Hindlimb muscle (tissue), 1 donor: ENCODE data around the gene NKD1. TPM values are rescaled to one million over a fixed set of nuclear protein-coding genes. Genes with fewer than 3 reads are reported as not detected.
"Not testable (repeated sequence)": the region's sequence is repeated elsewhere in the genome, so short reads cannot be mapped to it uniquely, and the experiment has no call there.

Experiments
- DNase-seq: peaks from one replicate; pipeline ENCODE4 v3.0.0-alpha.2; 2013
- polyA plus RNA-seq: library from polyadenylated mRNA; unstranded; fragments of 120-200 nt; gene quantifications from one replicate; pipeline ENCODE4 v1.2.1, GENCODE V29; 2013; ENCODE audit not compliant: insufficient read length

Gene NKD1
- polyA plus RNA-seq, 1 donor = 13.1 TPM

DNA sequence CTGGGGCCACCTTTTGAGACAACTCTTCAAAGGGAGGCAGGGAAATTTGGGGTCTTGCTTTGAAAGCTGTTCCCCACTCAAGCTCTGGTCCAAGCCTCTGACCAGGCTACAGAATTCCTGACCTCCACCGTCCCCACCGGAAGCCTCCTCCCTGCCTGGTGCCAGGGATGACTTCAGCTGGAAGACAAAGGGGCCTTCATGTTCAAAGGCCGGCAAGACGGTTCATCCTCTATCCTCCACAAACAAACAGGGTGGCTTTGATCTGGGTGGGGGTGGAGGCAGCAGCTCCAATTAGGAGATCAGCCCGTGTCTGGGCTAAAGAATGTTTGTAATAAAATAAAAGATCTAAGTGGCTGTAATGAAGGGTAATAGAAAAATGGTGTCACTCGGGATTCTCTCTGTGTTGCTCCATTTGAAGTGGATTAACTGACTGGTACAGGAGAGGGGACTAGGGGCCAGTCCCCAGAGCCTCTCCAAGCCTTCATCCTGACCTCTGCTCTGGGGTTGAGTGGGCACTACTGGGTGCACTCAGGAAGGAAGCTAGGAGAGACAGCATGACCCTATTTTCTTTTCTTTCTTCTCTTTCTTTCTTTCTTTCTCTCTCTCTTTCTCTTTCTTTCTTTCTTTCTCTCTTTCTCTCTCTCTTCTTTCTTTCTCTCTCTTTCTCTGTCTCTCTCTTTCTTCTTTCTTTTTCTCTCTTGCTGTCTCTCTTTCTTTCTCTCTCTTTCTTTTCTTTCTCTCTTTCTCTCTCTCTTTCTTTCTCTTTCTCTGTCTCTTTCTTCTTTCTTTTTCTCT lies 27.5 kb upstream of the NKD1 start:
- no peak for DNase-seq

DNA sequence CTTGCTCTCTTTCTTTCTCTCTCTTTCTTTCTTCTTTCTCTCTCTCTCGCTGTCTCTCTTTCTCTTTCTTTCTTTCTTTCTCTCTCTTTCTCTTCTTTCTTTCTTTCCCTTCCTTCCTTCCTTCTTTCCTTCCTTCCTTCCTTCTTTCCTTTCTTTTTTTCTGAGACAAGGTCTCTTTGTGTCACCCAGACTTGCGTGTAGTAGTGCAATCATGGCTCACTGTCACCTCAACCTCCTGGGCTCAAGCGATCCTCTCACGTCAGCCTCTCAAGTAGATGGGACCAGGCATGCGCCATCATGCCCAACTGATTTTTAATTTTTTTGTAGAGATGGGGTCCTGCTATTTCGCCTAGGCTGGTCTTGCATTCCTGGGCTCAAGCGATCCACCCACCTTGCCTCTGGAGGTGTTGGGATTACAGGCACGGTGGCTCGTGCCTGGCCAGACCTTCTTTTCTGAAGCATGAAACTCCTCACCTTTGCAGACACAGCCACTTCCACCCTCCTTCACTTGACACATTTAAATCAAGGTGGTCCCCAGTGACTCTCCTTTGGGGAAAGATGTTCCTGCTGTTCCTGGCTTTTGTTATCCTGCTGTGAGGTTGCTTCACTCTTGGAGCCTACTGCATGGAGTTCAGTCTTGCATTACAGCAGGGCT lies 26.8 kb upstream of the NKD1 start:
- DNase-seq = no peak

DNA sequence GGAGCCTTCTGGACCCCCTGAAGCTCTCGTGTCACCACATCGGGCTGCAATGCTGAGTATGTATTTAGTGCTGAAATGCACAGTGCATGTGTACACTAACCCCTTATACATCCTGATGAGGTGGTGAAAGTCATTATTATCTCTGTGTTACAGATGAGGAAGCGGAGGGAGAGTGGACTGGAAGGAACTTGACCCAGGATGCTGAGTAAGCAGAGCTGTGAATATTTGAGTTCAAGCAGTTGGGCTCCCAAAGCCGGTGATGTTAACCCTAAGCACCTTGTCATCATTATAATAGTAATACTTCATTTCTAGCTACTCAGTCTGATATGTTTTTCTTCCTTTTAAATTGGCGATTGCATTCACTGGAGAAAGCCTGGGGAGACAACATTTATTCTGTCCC lies 25.9 kb upstream of the NKD1 start:
- DNase-seq = no peak

DNA sequence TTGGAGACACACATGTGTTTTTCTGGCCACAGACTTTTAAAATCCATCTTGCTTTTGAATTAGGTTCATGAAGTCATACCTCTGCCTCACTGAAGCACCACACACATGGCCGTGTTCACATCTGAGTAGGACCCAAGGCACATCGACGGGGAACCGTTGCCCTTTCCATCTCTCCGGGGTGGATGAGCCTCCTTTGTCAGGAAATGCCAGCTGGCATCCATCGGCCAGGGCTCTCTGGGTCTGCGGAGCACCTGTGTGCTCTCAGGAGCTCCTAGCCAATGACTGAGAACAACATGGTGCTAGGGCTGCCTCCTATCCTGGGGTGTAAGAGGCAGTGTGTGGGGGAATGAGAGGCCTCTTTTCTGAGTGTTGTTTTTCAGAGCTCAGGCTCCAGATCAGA lies 24.5 kb upstream of the NKD1 start:
- no peak for DNase-seq

DNA sequence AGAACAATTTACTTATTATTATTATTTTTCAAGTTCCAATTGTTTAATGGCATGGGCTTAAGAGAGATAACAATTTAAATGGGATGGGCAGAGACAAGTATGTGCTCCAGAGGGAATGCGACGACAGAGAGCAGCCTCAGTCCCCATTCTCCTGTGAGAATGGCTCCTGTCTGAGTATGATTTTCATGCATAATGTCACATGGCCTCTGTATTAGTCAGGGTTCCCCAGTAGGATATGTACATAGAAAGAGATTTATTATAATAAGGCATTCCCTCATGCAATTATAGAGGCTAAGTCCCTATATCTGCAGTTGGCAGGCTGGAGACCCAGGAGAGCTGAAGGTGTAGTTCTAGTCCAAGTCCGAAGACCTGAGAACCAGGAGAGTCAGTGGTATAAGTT lies 22.9 kb upstream of the NKD1 start:
- no peak for DNase-seq

DNA sequence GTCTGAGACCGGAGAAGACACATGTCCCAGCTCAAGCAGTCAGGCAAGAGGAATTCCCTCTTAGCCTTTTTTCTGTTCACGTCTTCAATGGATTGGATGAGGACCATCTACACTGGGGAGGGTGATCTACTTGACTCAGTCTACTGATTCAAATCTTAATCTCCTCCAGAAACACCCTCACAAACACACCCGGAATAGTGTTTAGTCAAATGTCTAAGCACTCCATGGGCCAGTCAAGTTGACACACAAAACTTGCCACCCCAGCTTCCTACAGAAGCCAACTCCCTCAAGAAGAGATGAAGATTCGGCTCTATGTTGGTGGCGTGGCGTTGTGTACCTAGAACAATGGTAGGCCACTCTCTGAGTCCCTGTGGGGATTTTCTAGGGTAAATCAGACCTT lies 22.5 kb upstream of the NKD1 start:
- no peak for DNase-seq

DNA sequence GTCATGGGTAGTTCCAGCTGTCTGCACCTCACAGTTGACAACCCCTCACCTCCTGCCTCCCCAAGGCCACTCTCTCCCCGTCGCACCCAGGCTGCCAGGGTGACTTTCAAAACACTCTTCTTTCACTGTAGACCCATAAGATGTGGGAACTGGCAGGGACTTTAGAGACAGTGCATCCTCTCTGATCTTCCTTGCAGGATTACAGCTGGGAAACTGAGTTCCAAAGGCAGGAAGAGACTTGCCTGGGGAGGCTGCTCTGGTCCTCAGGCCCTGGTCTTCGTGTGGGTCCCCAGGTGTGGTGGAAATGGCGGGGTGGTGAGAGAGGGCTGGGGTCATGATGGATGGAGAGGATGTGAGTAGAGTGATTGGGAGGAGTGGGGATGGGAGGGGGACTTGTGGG lies 21.9 kb upstream of the NKD1 start:
- DNase-seq = no peak

DNA sequence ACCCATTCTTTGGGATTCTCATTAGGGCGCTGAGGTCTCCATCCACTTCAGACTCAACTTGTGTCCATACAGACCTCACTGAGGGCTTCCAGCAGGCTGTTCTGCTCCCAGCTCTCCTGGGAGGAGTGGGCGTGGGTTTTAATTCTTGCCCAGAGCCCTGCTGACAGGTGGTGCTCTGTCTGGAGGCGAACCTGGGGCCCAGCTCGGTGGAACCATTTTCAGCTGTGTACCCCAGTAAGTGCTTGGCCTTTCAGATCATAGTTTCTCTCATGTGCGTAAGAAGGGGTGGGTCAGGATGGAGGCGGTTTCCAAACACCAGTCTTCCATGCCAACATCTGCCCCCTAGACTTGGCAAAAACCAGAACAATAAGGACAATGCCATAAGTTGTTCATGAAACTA lies 21.4 kb upstream of the NKD1 start:
- no peak for DNase-seq

DNA sequence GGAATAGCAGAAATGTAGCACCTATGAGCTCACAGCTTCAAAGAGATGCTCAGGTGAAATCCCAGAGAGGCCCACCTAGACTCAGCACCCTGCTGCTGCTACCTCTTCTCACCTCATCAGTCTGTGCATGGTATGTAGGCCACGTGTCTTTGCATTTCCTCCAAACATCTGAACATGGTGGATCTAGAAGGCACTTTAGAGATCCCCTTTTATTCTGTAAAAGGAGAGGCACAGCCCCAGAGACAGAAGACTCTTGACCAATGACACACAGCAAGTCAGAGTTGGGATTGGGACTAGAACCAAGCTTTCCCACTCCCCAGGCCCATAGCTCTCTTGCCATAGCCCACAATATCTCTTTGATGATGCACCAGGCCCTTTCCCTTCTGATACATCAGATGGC lies 19.4 kb upstream of the NKD1 start:
- DNase-seq = no peak

DNA sequence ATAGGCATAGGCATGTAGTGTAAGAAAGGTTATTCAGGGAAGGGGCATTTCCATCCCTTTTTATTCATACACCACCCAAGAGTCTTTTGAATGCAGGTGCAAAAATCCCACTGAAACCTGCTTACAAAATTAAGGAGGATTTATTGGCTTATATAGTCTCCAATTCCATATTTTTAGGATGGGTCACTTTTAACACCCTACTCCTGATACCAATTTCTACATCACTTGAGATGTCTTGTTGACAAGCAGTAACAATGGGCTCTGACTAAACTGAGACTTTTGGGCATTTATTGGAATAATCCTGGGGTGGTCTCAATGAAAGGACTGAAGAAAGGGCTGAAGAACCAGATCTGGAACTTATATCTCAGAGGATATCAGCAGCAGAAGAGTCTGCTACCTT lies 18.9 kb upstream of the NKD1 start:
- DNase-seq = no peak

DNA sequence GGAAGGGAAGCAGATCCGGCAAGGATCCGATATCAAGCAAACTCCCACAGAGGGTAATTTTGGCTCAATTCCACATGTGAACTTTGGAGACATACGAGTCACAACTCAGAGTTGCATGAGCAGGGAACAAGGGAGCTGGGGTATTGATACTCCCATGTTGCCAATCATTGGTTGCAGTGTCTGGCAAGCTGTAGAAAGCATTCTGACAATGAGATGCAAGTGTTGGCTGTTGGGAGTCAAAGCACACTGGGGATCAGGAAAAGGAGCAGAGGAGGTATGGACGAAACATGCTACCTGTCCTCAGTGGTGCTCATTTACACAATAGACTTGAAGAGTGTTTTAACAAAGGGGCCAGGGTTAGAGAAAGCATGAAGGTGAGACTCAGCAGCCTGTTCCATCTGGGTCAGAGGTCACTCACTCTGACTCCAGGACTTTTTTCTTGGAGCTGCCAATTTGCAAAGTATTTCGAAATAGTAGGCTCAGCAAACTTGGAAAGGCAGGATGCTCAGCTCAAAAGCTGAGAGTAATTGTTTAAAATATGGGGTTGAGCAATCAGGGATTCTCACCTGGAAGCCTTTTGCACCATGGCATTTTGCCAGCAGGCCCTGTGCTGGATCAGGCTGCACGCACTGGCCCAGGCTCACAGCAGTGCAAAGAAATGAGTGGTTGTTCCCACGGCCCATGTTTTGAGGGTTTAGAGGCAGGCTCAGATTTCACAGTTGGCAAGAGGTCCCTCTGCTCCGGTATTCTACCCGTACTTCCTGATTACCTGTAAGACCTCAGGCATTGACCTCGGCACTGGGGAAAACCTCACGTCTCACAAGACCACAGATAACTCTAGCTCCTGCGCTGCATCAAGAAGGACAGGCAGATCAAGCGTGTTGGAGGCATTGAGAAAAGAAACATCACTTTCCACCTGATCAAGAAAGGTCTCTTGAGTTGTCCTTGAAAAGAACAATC lies 17.6 kb upstream of the NKD1 start:
- no peak for DNase-seq

DNA sequence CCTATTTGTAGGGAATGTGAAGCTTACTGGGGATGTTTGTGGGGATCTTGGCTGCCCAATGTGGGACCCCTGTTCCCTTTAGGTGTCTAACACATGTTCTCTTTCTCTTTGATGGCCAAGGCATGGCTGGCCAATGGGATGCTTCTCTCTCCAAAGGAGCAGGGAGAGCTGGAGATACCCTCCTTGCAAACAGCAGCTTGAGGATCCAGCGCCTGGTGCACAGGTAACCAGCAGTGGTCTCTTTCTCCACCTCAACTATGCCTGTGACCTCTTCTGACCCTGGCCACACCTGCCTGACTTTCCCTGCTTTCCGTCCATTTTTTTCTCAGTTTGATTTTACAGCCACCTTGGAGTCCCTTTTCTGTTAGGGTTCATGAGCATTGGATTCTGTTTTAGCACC lies 16.8 kb upstream of the NKD1 start:
- DNase-seq = no peak

DNA sequence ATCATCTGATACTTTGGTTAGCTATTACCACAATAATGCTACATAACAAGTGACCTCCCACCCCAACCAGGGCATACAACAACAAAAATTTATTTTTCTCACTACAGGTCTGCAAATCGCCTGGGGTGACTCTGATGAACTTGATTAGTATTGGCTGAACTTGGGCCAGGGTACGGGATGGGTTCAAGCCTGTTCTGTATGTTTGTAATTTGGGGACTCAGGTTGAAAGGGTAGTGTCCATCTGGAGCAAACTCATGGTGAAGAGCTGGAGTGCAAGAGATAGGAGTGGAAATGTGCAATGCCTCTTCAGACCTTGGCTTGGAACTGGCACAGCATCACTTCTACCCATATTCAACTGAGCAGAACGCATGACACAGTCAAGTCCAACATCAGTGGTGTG lies 16.3 kb upstream of the NKD1 start:
- DNase-seq = no peak

DNA sequence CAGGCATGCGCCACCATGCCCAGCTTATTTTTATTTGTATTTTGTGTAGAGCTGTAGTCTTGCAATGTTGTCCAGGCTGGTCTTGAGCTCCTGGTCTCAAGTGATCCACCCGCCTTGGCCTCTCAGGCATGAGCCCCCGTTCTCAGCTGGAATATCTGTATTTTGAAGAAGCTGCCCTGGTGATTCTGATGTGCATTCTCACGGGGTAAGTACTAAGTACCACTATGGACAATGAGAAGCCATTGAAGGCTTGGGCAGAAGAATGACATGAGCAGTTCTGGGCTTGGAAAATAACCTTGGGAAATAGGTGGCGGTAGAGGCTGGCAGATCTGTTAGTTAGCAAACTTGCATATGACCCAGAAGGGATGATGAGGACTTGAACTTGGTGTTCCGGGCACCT lies 15.6 kb upstream of the NKD1 start:
- DNase-seq = no peak

DNA sequence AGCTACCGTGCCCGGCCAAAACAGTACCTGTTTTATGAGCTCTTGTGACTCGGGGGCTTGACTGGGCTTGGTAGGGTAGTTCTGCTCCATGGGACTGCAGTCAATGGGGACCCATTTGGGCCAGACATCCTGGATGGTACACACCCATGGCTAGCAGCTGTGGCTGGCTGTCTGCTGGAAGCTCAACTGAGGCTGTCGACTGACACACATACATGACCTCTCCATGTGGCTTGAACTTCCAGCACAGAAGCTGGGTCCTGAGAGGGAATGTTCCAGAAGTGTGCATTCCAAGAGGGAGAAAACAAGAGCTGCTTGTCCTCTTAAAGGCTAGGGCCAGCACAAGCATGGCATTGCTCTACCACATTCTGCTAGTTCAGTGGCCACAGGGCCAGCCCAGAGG lies 14.9 kb upstream of the NKD1 start:
- no peak for DNase-seq

DNA sequence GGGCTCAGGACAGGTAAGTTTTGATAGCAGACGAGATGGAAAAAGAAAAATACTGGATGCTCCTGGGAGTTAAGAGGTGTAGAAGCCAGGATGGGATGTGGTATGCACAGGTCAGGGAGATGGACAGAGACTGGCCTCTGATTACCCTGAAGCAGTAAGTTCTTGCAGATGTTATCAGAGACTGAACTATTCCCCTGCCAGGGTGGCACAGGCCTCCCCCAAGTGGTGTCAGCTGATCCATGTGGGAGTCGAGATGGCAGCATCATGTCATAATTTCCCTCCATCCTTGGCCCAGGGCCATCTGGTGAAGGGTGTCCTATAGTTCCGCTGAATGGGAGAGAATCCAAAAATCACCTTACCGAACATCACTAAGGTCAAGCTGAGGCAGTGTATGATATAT lies 14.1 kb upstream of the NKD1 start:
- no peak for DNase-seq

DNA sequence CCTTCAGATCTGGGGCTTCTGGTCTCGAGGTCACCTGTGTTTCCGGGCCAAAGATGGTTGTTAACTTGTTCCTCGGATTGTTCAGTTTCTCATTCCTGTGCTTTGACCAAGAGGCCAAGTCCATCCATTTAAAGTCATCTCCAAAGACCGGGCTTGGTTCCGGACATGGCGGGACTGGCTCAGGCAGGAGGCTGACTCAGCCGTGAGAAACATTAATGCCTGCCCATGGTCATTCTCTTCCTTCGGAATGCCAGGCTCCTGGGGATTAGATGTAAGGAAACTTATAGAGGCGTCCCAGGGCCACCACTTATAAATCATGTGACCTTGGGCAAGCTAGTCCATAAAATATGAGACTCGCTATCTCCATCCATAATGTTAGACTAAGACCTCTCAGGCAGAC lies 13.6 kb upstream of the NKD1 start:
- no peak for DNase-seq

DNA sequence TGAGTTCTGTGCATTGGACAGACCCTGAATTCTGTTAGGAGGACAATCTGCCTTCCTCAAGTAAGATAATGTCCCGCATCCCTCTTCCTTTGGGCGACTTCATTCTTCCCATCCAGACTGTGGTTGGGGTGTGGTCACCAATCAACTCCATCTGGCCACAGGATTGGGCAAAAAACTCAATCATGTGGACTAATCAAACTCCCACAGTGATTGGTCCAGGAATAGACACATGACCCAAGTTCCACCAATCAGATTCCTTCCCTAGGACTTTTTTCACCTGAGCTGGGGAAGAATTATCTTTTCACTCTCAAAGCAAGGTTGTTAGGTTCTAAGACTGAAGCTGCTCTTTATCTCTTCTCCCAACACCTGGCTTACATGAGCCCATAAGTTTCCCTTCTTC lies 13.2 kb upstream of the NKD1 start:
- no peak for DNase-seq

DNA sequence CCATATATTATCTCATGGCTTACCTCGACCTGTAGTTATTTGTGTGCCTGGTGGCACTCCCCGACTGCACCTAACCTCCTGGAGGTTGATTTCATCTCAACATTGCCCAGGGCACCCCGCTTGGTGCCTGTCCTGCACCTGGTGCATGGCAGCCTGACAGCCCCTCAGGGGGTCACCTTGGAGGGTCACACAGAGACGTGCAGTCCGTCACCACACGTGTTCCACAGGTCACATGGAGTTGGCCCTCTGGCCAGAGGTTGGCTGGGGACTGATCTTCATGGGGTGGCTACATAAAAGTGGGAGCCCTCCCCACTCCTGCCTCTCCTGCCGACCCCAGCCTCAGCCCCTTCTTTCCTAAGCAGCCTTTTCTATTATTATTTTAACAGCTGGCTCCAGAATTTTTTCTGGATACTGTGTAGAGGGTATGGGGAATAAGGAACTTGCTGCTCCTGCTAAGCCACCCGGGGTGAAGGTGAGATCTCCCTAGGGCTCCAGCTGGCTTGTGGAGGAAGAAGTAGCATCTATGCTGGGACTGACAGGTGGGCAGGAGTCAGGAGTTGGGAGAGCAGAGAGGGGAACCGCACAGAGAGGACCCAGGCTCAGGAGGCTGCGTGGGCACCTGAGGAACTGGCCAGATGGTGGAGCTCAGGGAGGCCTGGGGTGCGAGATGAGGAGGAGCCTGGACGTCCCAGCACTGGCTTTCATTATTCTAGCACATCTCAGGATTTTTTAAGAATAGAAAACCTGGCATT lies 12.5 kb upstream of the NKD1 start:
- DNase-seq = no peak

DNA sequence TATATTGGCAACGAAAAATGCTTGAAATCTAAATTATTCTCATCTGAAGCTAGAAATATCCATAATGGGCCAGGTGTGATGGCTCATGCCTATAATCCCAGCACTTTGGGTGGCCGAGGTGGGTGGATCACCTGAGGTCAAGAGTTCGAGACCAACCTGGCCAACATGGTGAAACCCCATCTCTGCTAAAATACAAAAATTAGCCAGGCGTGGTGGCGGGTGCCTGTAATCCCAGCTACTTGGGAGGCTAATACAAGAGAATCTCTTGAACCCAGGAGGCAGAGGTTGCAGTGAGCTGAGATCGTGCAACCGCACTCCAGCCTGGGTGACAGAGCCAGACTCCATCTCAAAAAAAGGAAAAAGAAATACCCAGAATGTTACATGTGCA lies 11.9 kb upstream of the NKD1 start:
- DNase-seq = not testable (repeated sequence)

DNA sequence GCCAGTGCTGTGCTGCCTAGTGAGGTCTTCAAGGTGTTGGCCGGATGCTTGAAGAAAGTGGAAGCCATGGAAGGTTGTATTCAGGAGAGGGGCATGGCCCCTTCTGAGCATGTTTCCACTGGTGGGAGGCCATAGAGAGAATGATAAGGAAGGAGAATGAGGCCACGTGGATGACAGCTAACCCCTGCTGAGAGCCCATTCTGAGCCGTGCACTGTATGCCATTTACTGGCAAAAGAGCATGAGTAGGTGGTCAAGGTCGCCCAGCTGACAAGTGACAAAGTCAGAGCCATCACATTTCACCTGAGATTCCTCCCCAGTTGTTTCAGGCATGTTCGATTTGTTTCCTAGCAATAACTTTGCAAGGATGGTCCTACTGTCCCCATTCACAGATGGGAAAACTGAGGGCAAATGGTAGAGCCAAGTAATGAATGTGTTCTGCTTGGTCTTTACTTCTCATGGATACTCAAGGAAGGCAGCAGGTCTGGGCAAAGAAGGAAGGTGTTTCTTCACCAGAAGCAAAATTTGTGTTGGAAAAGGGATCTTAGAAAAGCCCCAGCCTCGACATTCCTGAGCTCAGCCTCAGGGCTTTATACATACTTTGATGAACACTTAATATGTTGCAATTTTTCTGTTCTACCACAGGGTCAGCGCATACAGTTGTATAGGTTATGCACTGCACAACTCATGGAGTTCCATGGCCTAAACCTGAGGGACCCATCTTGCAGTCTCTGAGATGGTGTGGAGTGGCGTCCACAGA lies 10.5 kb upstream of the NKD1 start:
- DNase-seq = no peak
